Keratinocyte (primary cell): ENCODE measurements around the gene RIOK2.

Experiments
- CTCF ChIP-seq, 3 experiments: IDR thresholded peaks in 1 of 3; conservative IDR thresholded peaks in 1 of 3; optimal IDR thresholded peaks in 1 of 3; 2 replicates in 2 of 3; 3 replicates in 1 of 3; pipeline versions ENCODE3 to v1.5.1; 2011; ENCODE audit warnings: low read length in 3 of 3, mild to moderate bottlenecking in 3 of 3, moderate library complexity in 2 of 3, control low read depth in 1 of 3, inconsistent platforms in 1 of 3; ENCODE audit not compliant: insufficient read depth in 2 of 3; ENCODE audit errors: extremely low read depth in 1 of 3
- EZH2 ChIP-seq: IDR thresholded peaks from one replicate; pipeline ENCODE4 v1.6.1; 2012; ENCODE audit warnings: inconsistent platforms, mild to moderate bottlenecking, low read length, moderate library complexity

DNA sequence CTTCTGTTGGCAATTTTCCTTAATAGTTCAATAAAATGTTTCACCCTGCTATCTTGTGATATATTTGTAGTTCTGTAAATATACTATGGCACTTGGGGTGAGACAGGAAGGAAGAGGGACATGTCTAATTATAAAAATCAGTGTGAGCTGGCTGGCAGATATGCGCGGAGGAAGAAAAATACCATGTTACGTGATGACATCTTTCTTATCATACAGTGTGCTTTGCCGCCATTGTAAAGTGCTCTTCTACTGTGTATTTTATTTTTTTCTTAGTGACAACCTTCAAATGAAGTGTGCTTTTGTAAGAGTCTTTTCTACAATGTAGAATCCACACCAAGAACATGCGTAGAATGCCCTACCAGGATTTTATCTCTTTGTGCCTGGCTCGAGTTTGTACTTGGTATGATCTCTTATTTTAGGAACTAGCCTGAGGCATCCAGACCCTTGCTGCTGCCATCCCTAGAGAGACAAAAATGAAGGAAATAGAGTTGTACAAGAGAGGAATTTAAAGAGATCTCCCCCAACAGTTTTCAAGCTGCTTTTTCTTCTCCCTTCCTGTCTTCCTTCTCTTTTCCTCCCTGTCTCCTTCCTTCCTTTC is 46.7 kb upstream of the RIOK2 start:
- TF ChIP-seq CTCF (optimal IDR thresholded peaks at IDR 0.05 in 1 of 3, IDR thresholded peaks at IDR 0.05 in 1 of 3, conservative IDR thresholded peaks at IDR 0.05 in 1 of 3; ENCODE audit: extremely low read depth in 1 of 3, insufficient read depth in 2 of 3, low read length in 3 of 3): no peak
- TF ChIP-seq EZH2: no peak
